ENCODE data around the gene TEAD1. TPM values are rescaled to one million over a fixed set of nuclear protein-coding genes. Genes with fewer than 3 reads are reported as not detected.

The TEAD1 gene
- total and polyA plus RNA-seq, 2 donors (not counting 3 experiments of a cell fraction or from before 2014, with no cell fraction given) = 15.3 to 49.0 TPM

GRCh38 chr11:12681466-12681865, 7.2 kb downstream of the TEAD1 start:
- Histone ChIP-seq H3K27me3 (ENCODE audit: control insufficient read depth in 2 of 2, insufficient read depth in 2 of 2, low read length in 2 of 2) (no peaks in the 10 kb centered on the region), H3K27ac (ENCODE audit: insufficient read depth, low read depth, low read length) (no peak overlapping the region), H3K79me2 (ENCODE audit: control insufficient read depth, insufficient read depth, low read length) (peaks cover 81% of the 10 kb centered on the region), H4K20me1 (replicated peaks; ENCODE audit: control insufficient read depth, extremely low read depth, insufficient read depth, low read length) (peaks cover 5% of the 10 kb centered on the region), H2AFZ (ENCODE audit: low read depth, low read length) (no peak overlapping the region), H3K9me1 (replicated peaks; ENCODE audit: control insufficient read depth, extremely low read depth, insufficient read depth, low read length) (no peaks in the 10 kb centered on the region), H3K36me3 (ENCODE audit: control insufficient read depth in 2 of 2, extremely low read depth in 1 of 2, insufficient read depth in 2 of 2, low read length in 2 of 2) (no peaks in the 10 kb centered on the region), H3K4me3 (replicated peaks in 1 of 3; ENCODE audit: insufficient read depth in 1 of 3, low read depth in 1 of 3, low read length in 3 of 3) (no peak overlapping the region), H3K4me2 (ENCODE audit: insufficient read depth, low read length) (no peak overlapping the region), H3K9ac (replicated peaks; ENCODE audit: extremely low read depth, insufficient read depth, low read length) (no peak overlapping the region), H3K4me1 (ENCODE audit: control insufficient read depth, extremely low read depth, insufficient read depth, low read length) (peaks cover 37% of the 10 kb centered on the region), H3K9me3 (replicated peaks; ENCODE audit: control insufficient read depth, insufficient read depth, low read length) (no peaks in the 10 kb centered on the region)
- no peak for TF ChIP-seq EZH2 (IDR thresholded peaks at IDR 0.05; ENCODE audit: borderline replicate concordance, low read depth, low read length, severe bottlenecking)
- TF ChIP-seq MAX (IDR thresholded peaks at IDR 0.05; ENCODE audit: insufficient read depth, insufficient read length) = peak; percentile 47
- CTCF ChIA-PET = interaction anchor here (1.0 to 2.1 kb wide), 3 partner anchors 11 to 207 kb away, joined by 3 to 9 read pairs (median 6); no protein-coding TSS in a partner anchor
- POLR2A ChIA-PET = no interaction called here
- dilution Hi-C loops (cut with MboI; ENCODE audit: extremely low pct_ligation_motif_present, low sequenced_read_pairs) (no loop called here), intact Hi-C loops (cut with micrococcal nuclease) (no loop called here)
- no TSS peak for BruUV-seq (replicated peaks)
- FAIRE-seq (no peak), DNase-seq (ENCODE audit: low read depth, low spot score) (no peak)

GRCh38 chr11:12682288-12682687, 8.1 kb downstream of the TEAD1 start:
- Histone ChIP-seq H3K79me2 (ENCODE audit: control insufficient read depth, insufficient read depth, low read length) (peaks cover 81% of the 10 kb centered on the region), H3K36me3 (ENCODE audit: control insufficient read depth in 2 of 2, extremely low read depth in 1 of 2, insufficient read depth in 2 of 2, low read length in 2 of 2) (no peaks in the 10 kb centered on the region), H3K9me1 (replicated peaks; ENCODE audit: control insufficient read depth, extremely low read depth, insufficient read depth, low read length) (no peaks in the 10 kb centered on the region), H3K27me3 (ENCODE audit: control insufficient read depth in 2 of 2, insufficient read depth in 2 of 2, low read length in 2 of 2) (no peaks in the 10 kb centered on the region), H3K27ac (ENCODE audit: insufficient read depth, low read depth, low read length) (no peak overlapping the region), H3K4me3 (replicated peaks in 1 of 3; ENCODE audit: insufficient read depth in 1 of 3, low read depth in 1 of 3, low read length in 3 of 3) (no peak overlapping the region), H3K9me3 (replicated peaks; ENCODE audit: control insufficient read depth, insufficient read depth, low read length) (no peaks in the 10 kb centered on the region), H3K4me1 (ENCODE audit: control insufficient read depth, extremely low read depth, insufficient read depth, low read length) (peaks cover 36% of the 10 kb centered on the region), H4K20me1 (replicated peaks; ENCODE audit: control insufficient read depth, extremely low read depth, insufficient read depth, low read length) (peaks cover 5% of the 10 kb centered on the region), H3K9ac (replicated peaks; ENCODE audit: extremely low read depth, insufficient read depth, low read length) (no peak overlapping the region), H3K4me2 (ENCODE audit: insufficient read depth, low read length) (no peak overlapping the region), H2AFZ (ENCODE audit: low read depth, low read length) (no peak overlapping the region)
- DNase-seq (ENCODE audit: low read depth, low spot score) (no peak), FAIRE-seq (no peak)
- dilution Hi-C loops (cut with MboI; ENCODE audit: extremely low pct_ligation_motif_present, low sequenced_read_pairs) (no loop called here), intact Hi-C loops (cut with micrococcal nuclease) (no loop called here)
- BruUV-seq (replicated peaks) = no TSS peak
- TF ChIP-seq POLR2A (IDR thresholded peaks at IDR 0.05; ENCODE audit: low read depth, low read length) = no peak
- TF ChIP-seq CTCF (IDR thresholded peaks at IDR 0.05; ENCODE audit: extremely low read depth in 1 of 2, insufficient read depth in 1 of 2, low read depth in 1 of 2, low read length in 2 of 2) = no peak
- TF ChIP-seq FOS (IDR thresholded peaks at IDR 0.05; ENCODE audit: borderline replicate concordance, insufficient read depth, low read length) = no peak
- TF ChIP-seq MAX (IDR thresholded peaks at IDR 0.05; ENCODE audit: insufficient read depth, insufficient read length) = no peak
- TF ChIP-seq POLR2AphosphoS5 (IDR thresholded peaks at IDR 0.05; ENCODE audit: insufficient read depth, low read depth, low read length) = no peak
- TF ChIP-seq MYC (IDR thresholded peaks at IDR 0.05; ENCODE audit: low read depth, low read length) = no peak
- no peak for TF ChIP-seq EZH2 (IDR thresholded peaks at IDR 0.05; ENCODE audit: borderline replicate concordance, low read depth, low read length, severe bottlenecking)
- no peak for TF ChIP-seq JUN (IDR thresholded peaks at IDR 0.05; ENCODE audit: borderline replicate concordance, insufficient read depth, insufficient read length, low read depth)
- no peak for TF ChIP-seq GATA2 (IDR thresholded peaks at IDR 0.05; ENCODE audit: insufficient read depth, insufficient read length, low read depth, low read length)
- POLR2A ChIA-PET = no interaction called here
- CTCF ChIA-PET = interaction anchor here (0.6 kb wide), 1 partner anchor 10 kb away, joined by 3 read pairs; no protein-coding TSS in a partner anchor
